ENCODE measurements around the gene IQSEC1.

Gene IQSEC1

DNA sequence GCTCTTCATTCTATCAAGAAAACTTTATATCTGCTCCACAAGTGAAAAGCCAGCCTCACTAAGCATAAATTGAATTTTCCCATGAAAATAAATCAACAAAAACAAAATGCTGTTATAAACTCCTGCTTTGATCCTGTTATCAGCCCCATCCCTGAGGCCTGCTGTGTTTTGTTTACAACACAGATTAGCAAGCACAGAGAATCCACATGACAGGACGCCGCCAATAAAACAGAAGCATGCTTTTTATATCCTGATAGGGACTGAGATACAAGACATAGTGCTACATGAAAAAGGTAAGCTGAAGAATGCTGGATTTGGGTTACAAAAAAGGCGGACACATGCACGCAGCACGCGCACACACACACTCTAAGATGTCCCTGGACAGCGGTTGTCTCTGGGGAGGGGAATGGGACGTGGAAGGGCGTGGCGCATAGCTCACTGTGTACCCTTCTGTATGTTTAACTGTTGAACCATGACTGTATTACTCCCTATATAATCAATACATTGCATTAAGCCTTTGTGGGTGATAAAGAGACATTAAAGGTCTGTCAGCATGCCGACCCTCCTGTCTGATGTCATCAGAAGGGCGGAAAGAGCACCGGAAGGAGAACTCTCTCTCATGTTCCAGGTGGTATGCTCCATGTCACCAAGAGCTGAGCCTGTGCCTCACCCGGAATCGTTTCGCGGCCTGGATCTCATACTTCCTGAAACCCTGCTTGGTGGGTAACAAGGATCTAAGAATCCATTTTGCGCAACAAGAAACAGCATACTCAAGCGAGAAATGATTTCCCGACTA lies 93.9 kb downstream of the IQSEC1 start:
- 96% methylated on average over 11 of the region's 20 CpGs for WGBS (ENCODE audit: insufficient coverage)
- H3K4me3 ChIP-seq (ENCODE audit: control insufficient read depth in 1 of 7, extremely low read depth in 1 of 7, insufficient read depth in 4 of 7, low read depth in 2 of 7, low read length in 6 of 7), result no peak overlapping the region
- ChIA-PET POLR2A (interaction anchor here (1.0 kb wide), 1 partner anchor 20 kb away, joined by 3 read pairs; no protein-coding TSS in a partner anchor), CTCF (interaction anchor here (1.2 to 19.6 kb wide), 4 partner anchors 7 to 87 kb away, joined by 3 to 400 read pairs (median 30); no protein-coding TSS in a partner anchor)
- DNase-seq, result no peak
- H3K27ac ChIP-seq (ENCODE audit: insufficient read depth in 1 of 2, low read depth in 1 of 2, low read length in 2 of 2, poor library complexity in 1 of 2, severe bottlenecking in 2 of 2), result no peak overlapping the region
- H3K27me3 ChIP-seq (replicated peaks in 2 of 5; ENCODE audit: control insufficient read depth in 4 of 5, insufficient read depth in 5 of 5, low read length in 4 of 5), result no peaks in the 10 kb centered on the region
- no peaks in the 10 kb centered on the region for H3K36me3 ChIP-seq (ENCODE audit: control insufficient read depth in 4 of 4, insufficient read depth in 4 of 4, low read length in 3 of 4)
- H3K9me3 ChIP-seq (ENCODE audit: control extremely low read depth in 1 of 5, control insufficient read depth in 4 of 5, insufficient read depth in 2 of 5, low read depth in 1 of 5, low read length in 4 of 5), result no peaks in the 10 kb centered on the region
- H3K4me1 ChIP-seq (ENCODE audit: control extremely low read depth in 1 of 4, control insufficient read depth in 4 of 4, insufficient read depth in 4 of 4, low read length in 3 of 4), result peaks cover 7 to 45% (median 31%) of the 10 kb centered on the region in 4 experiments

DNA sequence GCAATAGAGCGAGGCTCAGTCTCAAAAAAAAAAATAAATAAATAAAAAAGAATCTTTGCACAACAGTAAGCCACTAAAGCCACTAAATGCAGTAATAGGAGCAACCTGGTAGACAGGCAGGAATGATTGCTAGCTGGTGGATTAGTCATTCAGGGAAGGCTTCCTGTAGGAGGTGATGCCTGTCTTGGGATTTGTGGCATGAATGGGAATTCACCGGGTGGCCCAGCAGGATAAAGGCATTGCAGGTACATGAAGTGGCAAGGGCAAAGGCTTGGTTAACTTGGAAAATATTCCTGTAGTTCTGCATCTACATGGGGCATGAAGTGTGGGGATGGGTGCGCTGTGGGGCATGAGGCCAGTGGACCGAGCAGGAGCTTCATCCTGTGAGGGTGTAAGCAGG lies 94.5 kb downstream of the IQSEC1 start:
- Histone ChIP-seq H3K36me3 (ENCODE audit: control insufficient read depth in 4 of 4, insufficient read depth in 4 of 4, low read length in 3 of 4) (no peaks in the 10 kb centered on the region), H3K27ac (ENCODE audit: insufficient read depth in 1 of 2, low read depth in 1 of 2, low read length in 2 of 2, poor library complexity in 1 of 2, severe bottlenecking in 2 of 2) (no peak overlapping the region), H3K4me1 (ENCODE audit: control extremely low read depth in 1 of 4, control insufficient read depth in 4 of 4, insufficient read depth in 4 of 4, low read length in 3 of 4) (peaks cover 7 to 42% (median 26%) of the 10 kb centered on the region in 4 experiments), H3K27me3 (replicated peaks in 2 of 5; ENCODE audit: control insufficient read depth in 4 of 5, insufficient read depth in 5 of 5, low read length in 4 of 5) (no peaks in the 10 kb centered on the region), H3K9me3 (ENCODE audit: control extremely low read depth in 1 of 5, control insufficient read depth in 4 of 5, insufficient read depth in 2 of 5, low read depth in 1 of 5, low read length in 4 of 5) (no peaks in the 10 kb centered on the region), H3K4me3 (ENCODE audit: control insufficient read depth in 1 of 7, extremely low read depth in 1 of 7, insufficient read depth in 4 of 7, low read depth in 2 of 7, low read length in 6 of 7) (no peak overlapping the region)
- WGBS (ENCODE audit: insufficient coverage), result 100% methylated on average over 1 of the region's 4 CpGs
- ChIA-PET POLR2A (no interaction called here), CTCF (interaction anchor here (1.2 to 19.6 kb wide), 2 partner anchors 22 to 63 kb away, joined by 3 to 400 read pairs; no protein-coding TSS in a partner anchor)
- DNase-seq, result no peak

DNA sequence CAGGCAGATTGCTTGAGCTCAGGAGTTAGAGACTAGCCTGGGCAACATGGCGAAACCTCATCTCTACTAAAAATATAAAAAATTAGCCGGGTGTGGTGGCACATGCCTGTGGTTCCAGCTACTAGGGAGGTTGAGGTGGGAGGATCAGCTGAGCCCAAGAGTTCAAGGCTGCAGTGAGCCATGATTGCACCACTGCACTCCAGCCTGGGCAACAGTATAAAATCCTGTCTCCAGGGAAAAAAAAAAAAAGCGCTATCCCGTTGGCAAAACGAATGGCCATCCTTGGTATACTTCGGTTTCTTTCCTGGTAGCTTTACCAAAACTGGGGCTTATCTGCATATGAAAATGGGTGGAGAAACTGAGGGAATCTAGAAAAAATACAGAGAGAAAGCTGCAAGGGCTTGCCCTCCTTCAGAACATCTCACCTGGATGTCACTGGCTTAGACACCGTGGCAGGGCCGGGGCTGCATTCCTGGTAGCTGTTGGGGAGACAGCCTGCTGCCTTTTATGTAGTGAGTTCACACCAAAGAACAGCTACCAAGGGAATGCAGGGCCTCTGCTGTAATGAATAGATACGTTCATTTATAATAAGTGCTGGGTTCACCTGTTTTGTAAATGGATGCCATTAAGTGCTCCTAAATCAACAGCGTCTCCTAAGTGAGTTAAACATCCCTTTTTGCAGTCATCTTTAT lies 96.0 kb downstream of the IQSEC1 start:
- no peak for DNase-seq
- CTCF ChIA-PET, result interaction anchor here (1.0 to 19.6 kb wide), 2 partner anchors 18 to 20 kb away, joined by 3 to 400 read pairs; no protein-coding TSS in a partner anchor
- Histone ChIP-seq H3K4me3 (ENCODE audit: control insufficient read depth in 1 of 7, extremely low read depth in 1 of 7, insufficient read depth in 4 of 7, low read depth in 2 of 7, low read length in 6 of 7) (no peak overlapping the region), H3K4me1 (ENCODE audit: control extremely low read depth in 1 of 4, control insufficient read depth in 4 of 4, insufficient read depth in 4 of 4, low read length in 3 of 4) (peaks cover 3 to 30% (median 12%) of the 10 kb centered on the region in 4 experiments), H3K27ac (ENCODE audit: insufficient read depth in 1 of 2, low read depth in 1 of 2, low read length in 2 of 2, poor library complexity in 1 of 2, severe bottlenecking in 2 of 2) (no peak overlapping the region), H3K9me3 (ENCODE audit: control extremely low read depth in 1 of 5, control insufficient read depth in 4 of 5, insufficient read depth in 2 of 5, low read depth in 1 of 5, low read length in 4 of 5) (no peaks in the 10 kb centered on the region), H3K36me3 (ENCODE audit: control insufficient read depth in 4 of 4, insufficient read depth in 4 of 4, low read length in 3 of 4) (no peaks in the 10 kb centered on the region), H3K27me3 (replicated peaks in 2 of 5; ENCODE audit: control insufficient read depth in 4 of 5, insufficient read depth in 5 of 5, low read length in 4 of 5) (no peaks in the 10 kb centered on the region)
- WGBS (ENCODE audit: insufficient coverage), result 100% methylated on average over 7 of the region's 10 CpGs
- POLR2A ChIA-PET, result no interaction called here

DNA sequence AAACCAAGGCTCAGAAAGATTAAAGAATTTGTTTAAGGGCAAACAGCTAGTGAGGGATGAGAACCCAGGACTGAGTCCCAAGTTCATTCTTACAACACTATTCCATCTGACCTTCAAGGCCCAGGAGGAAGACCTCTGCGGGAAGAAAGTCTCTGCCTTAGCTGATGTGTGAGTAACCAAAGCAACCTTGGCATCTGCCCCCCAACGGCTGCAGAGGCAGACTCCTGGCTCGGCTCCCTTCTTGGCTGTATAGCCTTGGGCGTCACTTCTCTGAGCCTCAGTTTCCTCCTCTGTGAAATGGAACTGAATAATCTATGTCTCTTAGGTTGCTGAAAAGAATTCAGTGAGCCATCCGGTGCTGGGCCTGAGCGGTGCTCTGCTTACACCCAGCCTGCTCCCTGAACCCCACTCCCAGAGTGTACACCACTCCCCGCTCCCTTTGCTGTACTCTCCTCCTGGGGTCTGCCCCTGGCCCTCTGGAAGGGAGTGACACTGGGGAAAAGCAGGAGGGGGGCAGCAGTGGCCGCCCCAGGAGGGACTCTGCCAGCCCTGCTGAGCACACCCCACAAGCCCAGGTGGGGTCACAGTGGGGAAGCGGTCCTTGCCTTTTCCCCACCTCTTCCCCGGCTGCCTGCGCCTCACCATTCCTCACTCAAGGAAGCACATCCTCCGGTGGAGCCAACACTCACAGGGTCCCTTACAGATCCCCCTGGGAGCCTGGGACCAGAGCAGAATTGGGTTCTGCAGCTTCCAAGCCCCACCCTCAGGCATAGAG lies 97.3 kb downstream of the IQSEC1 start:
- H3K36me3 ChIP-seq (ENCODE audit: control insufficient read depth in 4 of 4, insufficient read depth in 4 of 4, low read length in 3 of 4), result no peaks in the 10 kb centered on the region
- no peaks in the 10 kb centered on the region for H3K27me3 ChIP-seq (replicated peaks in 2 of 5; ENCODE audit: control insufficient read depth in 4 of 5, insufficient read depth in 5 of 5, low read length in 4 of 5)
- no peak overlapping the region for H3K4me3 ChIP-seq (ENCODE audit: control insufficient read depth in 1 of 7, extremely low read depth in 1 of 7, insufficient read depth in 4 of 7, low read depth in 2 of 7, low read length in 6 of 7)
- DNase-seq, result no peak
- no peaks in the 10 kb centered on the region for H3K9me3 ChIP-seq (ENCODE audit: control extremely low read depth in 1 of 5, control insufficient read depth in 4 of 5, insufficient read depth in 2 of 5, low read depth in 1 of 5, low read length in 4 of 5)
- H3K27ac ChIP-seq (ENCODE audit: insufficient read depth in 1 of 2, low read depth in 1 of 2, low read length in 2 of 2, poor library complexity in 1 of 2, severe bottlenecking in 2 of 2), result no peak overlapping the region
- 95% methylated on average over 11 of the region's 12 CpGs for WGBS (ENCODE audit: insufficient coverage)
- CTCF ChIA-PET, result interaction anchor here (1.2 to 19.6 kb wide), 2 partner anchors 8 to 19 kb away, joined by 3 to 400 read pairs; no protein-coding TSS in a partner anchor
- H3K4me1 ChIP-seq (ENCODE audit: control extremely low read depth in 1 of 4, control insufficient read depth in 4 of 4, insufficient read depth in 4 of 4, low read length in 3 of 4), result peaks cover 0 to 16% (median 1%) of the 10 kb centered on the region in 4 experiments
- POLR2A ChIA-PET, result no interaction called here

DNA sequence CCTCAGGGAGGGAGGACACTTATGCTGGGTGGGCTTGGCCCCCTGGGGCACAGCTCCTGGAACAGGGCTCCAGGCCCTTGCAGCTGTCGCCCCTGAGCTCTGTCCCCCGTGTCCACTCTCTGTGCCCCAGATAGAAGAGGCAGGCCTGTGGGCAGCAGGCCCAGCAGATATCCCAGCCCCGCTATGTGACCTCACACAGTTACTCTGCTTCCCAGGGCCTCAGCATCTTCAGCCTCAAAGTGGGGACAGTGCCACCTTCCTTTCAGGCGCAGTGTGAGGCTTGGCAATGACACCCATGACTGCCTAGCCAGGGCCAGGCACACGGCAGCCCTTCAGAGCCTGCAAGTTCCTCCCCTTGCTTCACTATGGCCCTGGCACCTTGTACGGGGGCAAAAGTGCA lies 98.4 kb downstream of the IQSEC1 start:
- no peak for DNase-seq
- Histone ChIP-seq H3K27ac (ENCODE audit: insufficient read depth in 1 of 2, low read depth in 1 of 2, low read length in 2 of 2, poor library complexity in 1 of 2, severe bottlenecking in 2 of 2) (no peak overlapping the region), H3K4me3 (ENCODE audit: control insufficient read depth in 1 of 7, extremely low read depth in 1 of 7, insufficient read depth in 4 of 7, low read depth in 2 of 7, low read length in 6 of 7) (no peak overlapping the region), H3K36me3 (ENCODE audit: control insufficient read depth in 4 of 4, insufficient read depth in 4 of 4, low read length in 3 of 4) (no peaks in the 10 kb centered on the region), H3K4me1 (ENCODE audit: control extremely low read depth in 1 of 4, control insufficient read depth in 4 of 4, insufficient read depth in 4 of 4, low read length in 3 of 4) (peaks cover 0 to 5% (median 0%) of the 10 kb centered on the region in 4 experiments), H3K9me3 (ENCODE audit: control extremely low read depth in 1 of 5, control insufficient read depth in 4 of 5, insufficient read depth in 2 of 5, low read depth in 1 of 5, low read length in 4 of 5) (no peaks in the 10 kb centered on the region), H3K27me3 (replicated peaks in 2 of 5; ENCODE audit: control insufficient read depth in 4 of 5, insufficient read depth in 5 of 5, low read length in 4 of 5) (no peaks in the 10 kb centered on the region)
- WGBS (ENCODE audit: insufficient coverage), result 100% methylated on average over 5 of the region's 6 CpGs
- CTCF ChIA-PET, result interaction anchor here (1.2 to 19.6 kb wide), 3 partner anchors 7 to 18 kb away, joined by 3 to 400 read pairs (median 56); no protein-coding TSS in a partner anchor
- POLR2A ChIA-PET, result no interaction called here

DNA sequence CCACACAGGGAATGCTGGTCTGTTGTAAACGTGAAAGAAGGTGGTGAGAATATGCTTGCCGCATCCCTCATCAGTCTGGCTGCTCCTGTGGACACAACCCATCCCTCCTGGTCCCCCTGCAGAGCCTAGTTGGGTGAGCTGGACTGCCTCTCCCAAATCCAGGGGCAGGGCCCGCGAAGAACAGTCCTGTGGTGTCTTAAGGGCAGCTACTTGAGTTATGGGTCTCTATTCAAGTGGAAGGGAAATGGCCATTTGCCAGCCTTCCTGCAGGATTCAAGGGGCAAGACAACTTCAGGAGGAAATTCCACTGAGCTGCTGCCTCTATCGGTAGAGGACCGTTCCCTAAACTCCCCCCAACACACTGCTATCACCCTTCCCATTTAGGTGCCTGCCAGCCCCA lies 98.9 kb downstream of the IQSEC1 start:
- DNase-seq, result no peak
- H3K36me3 ChIP-seq (ENCODE audit: control insufficient read depth in 4 of 4, insufficient read depth in 4 of 4, low read length in 3 of 4), result no peaks in the 10 kb centered on the region
- POLR2A ChIA-PET, result no interaction called here
- H3K9me3 ChIP-seq (ENCODE audit: control extremely low read depth in 1 of 5, control insufficient read depth in 4 of 5, insufficient read depth in 2 of 5, low read depth in 1 of 5, low read length in 4 of 5), result no peaks in the 10 kb centered on the region
- no peak overlapping the region for H3K27ac ChIP-seq (ENCODE audit: insufficient read depth in 1 of 2, low read depth in 1 of 2, low read length in 2 of 2, poor library complexity in 1 of 2, severe bottlenecking in 2 of 2)
- CTCF ChIA-PET, result interaction anchor here (5.3 to 19.6 kb wide), 2 partner anchors 8 to 17 kb away, joined by 56 to 400 read pairs; no protein-coding TSS in a partner anchor
- no peak overlapping the region for H3K4me3 ChIP-seq (ENCODE audit: control insufficient read depth in 1 of 7, extremely low read depth in 1 of 7, insufficient read depth in 4 of 7, low read depth in 2 of 7, low read length in 6 of 7)
- H3K27me3 ChIP-seq (replicated peaks in 2 of 5; ENCODE audit: control insufficient read depth in 4 of 5, insufficient read depth in 5 of 5, low read length in 4 of 5), result no peaks in the 10 kb centered on the region
- 92% methylated on average over 4 of the region's 6 CpGs for WGBS (ENCODE audit: insufficient coverage)
- peaks cover 0 to 9% (median 0%) of the 10 kb centered on the region in 4 experiments for H3K4me1 ChIP-seq (ENCODE audit: control extremely low read depth in 1 of 4, control insufficient read depth in 4 of 4, insufficient read depth in 4 of 4, low read length in 3 of 4)
